Ishikawa (cell line): Measurements from ENCODE around the gene LRP2BP.

ENCODE experiments used
- CEBPB ChIP-seq: IDR thresholded peaks from 2 replicates; pipeline ENCODE4 v1.6.1; 2012
- CREB1 ChIP-seq: IDR thresholded peaks from 2 replicates; pipeline ENCODE4 v1.6.1; 2012; ENCODE audit warnings: low read depth
- EGR1 ChIP-seq: IDR thresholded peaks from 2 replicates; pipeline ENCODE4 v1.6.1; 2012
- EP300 ChIP-seq: IDR thresholded peaks from 2 replicates; pipeline ENCODE4 v1.6.1; 2012; ENCODE audit warnings: borderline replicate concordance
- FOXM1 ChIP-seq: IDR thresholded peaks from 2 replicates; pipeline ENCODE4 v1.6.1; 2012; ENCODE audit warnings: low read depth, borderline replicate concordance
- MAX ChIP-seq: IDR thresholded peaks from 2 replicates; pipeline ENCODE4 v1.6.1; 2012
- NFIC ChIP-seq: IDR thresholded peaks from 2 replicates; pipeline ENCODE4 v1.6.1; 2012
- RAD21 ChIP-seq: IDR thresholded peaks from 2 replicates; pipeline ENCODE4 v1.6.1; 2012; ENCODE audit warnings: low read depth
- TAF1 ChIP-seq: IDR thresholded peaks from 2 replicates; pipeline ENCODE4 v1.6.1; 2012; ENCODE audit warnings: low read depth, mild to moderate bottlenecking
- TEAD4 ChIP-seq: IDR thresholded peaks from 2 replicates; pipeline ENCODE4 v1.6.1; 2012
- USF1 ChIP-seq: IDR thresholded peaks from 2 replicates; pipeline ENCODE4 v1.6.1; 2012
- YY1 ChIP-seq: IDR thresholded peaks from 2 replicates; pipeline ENCODE4 v1.6.1; 2012; ENCODE audit warnings: low read depth
- ZBTB7A ChIP-seq: IDR thresholded peaks from 2 replicates; pipeline ENCODE4 v1.6.1; 2012; ENCODE audit warnings: low read depth
- TF ChIP-seq, protein P1 (sequence below): IDR thresholded peaks from 2 replicates; pipeline ENCODE4 v1.6.1; 2012; ENCODE audit warnings: low read depth, mild to moderate bottlenecking

DNA sequence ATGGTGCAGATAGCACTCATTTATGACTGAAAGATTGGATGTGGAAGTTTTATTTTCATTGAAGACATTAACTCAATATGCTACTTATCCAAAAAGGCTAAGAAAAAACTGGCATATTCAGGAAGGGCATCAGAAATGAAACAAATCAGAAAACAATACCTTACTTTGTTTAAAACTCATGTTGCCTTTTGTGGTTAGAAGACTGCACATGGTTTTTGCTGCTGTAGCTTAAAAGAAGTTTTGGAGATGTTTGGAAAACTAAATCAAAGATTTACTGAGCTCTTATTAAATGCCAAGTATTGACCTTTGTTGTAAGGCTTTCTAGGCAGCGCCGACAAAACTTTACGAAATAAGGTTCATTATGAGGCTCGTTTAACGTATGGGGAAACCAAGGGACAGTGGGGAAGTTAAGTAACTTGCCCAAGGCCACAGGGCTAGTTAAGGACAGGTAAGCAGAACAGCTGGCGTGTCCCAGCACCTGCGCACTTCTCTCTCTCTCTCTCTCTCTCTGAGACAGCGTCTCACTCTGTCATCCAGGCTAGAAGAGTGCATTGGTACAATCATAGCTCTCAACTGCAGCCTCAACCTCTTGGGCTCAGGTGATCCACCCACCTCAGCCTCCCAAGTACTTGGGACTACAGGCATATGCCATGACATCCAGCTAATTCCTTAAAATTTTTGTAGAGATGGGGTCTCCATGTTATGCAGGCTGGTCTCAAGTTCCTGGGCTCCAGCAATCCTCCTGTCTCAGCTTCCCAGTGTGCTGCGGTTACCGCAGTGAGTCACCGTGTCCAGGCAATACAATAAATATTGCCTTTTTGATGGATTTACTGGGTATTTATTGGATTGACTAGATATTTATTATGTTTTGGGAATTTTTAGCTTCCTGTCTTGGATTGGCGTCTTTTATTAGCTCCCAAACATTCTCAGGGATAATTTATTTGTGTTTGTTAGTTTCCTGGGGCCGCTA, 16.1 kb downstream of the LRP2BP start:
- TF ChIP-seq MAX (no peak), TAF1 (no peak), NFIC (no peak), ZBTB7A (no peak), EP300 (no peak), USF1 (no peak), RAD21 (no peak), FOXM1 (no peak), TEAD4 (no peak), CEBPB (no peak), YY1 (no peak), CREB1 (no peak), EGR1 (no peak)
- TF ChIP-seq, protein P1, sequence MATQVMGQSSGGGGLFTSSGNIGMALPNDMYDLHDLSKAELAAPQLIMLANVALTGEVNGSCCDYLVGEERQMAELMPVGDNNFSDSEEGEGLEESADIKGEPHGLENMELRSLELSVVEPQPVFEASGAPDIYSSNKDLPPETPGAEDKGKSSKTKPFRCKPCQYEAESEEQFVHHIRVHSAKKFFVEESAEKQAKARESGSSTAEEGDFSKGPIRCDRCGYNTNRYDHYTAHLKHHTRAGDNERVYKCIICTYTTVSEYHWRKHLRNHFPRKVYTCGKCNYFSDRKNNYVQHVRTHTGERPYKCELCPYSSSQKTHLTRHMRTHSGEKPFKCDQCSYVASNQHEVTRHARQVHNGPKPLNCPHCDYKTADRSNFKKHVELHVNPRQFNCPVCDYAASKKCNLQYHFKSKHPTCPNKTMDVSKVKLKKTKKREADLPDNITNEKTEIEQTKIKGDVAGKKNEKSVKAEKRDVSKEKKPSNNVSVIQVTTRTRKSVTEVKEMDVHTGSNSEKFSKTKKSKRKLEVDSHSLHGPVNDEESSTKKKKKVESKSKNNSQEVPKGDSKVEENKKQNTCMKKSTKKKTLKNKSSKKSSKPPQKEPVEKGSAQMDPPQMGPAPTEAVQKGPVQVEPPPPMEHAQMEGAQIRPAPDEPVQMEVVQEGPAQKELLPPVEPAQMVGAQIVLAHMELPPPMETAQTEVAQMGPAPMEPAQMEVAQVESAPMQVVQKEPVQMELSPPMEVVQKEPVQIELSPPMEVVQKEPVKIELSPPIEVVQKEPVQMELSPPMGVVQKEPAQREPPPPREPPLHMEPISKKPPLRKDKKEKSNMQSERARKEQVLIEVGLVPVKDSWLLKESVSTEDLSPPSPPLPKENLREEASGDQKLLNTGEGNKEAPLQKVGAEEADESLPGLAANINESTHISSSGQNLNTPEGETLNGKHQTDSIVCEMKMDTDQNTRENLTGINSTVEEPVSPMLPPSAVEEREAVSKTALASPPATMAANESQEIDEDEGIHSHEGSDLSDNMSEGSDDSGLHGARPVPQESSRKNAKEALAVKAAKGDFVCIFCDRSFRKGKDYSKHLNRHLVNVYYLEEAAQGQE, result no peak
